K562 (cell line): ENCODE results near the gene MRGPRF. TPM values are rescaled to one million over a fixed set of nuclear protein-coding genes. Genes with fewer than 3 reads are reported as not detected.

Experiments used
- ATAC-seq: fragments of 200-7000 bp; cut with Tn5 transposase; 3 replicates; pipeline ENCODE4 v1.9.1; 2020; ENCODE audit warnings: moderate library complexity
- BruUV-seq: library from RNA; stranded (reverse); fragments of 400-500 nt; replicated peaks from 2 replicates; lab custom pipeline; 2021; lab: Mats Ljungman, UMichigan
- CTCF ChIA-PET: fragments of 300-600 bp; formaldehyde crosslinking; extraction: SDS; loops from one replicate; lab custom pipeline; 2021; ENCODE audit warnings: low intra/inter-chr PET ratio; lab: Yijun Ruan, JAX
- POLR2A ChIA-PET: fragments of 300-600, 350-650 bp; sonication (Branson Sonifier 250); formaldehyde crosslinking; extraction: SDS; loops from one replicate; lab custom pipeline; 2021; ENCODE audit warnings: antibody characterized with exemption, inconsistent platforms; lab: Yijun Ruan, JAX
- DNase-seq, 4 experiments: peaks; one replicate each; pipeline versions ENCODE4 v3.0.0 to v3.0.0-alpha.2; 2011 to 2018; ENCODE audit warnings: low spot score in 3 of 4, mixed read lengths in 3 of 4; ENCODE audit errors: extremely low read depth in 1 of 4
- FAIRE-seq: peaks from 2 replicates; lab custom pipeline; 2011; peaks lifted over from hg19 to GRCh38; lab: Jason Lieb, UNC
- H2AFZ ChIP-seq: 2 replicates; pipeline ENCODE4 v1.6.0; 2011; ENCODE audit warnings: low read depth, low read length, control low read depth, inconsistent platforms
- H3K27ac ChIP-seq: fragments of 200-600 bp; 3 replicates; pipeline ENCODE4 v1.8.0; 2011; ENCODE audit warnings: low read depth, mild to moderate bottlenecking, control low read depth, inconsistent platforms, low read length, moderate library complexity, mixed read lengths; ENCODE audit errors: extremely low read depth
- H3K27me3 ChIP-seq, 2 experiments: fragments of 300-600 bp in 1 of 2; 2 replicates in 1 of 2; 3 replicates in 1 of 2; pipeline versions ENCODE4 v1.6.0 to v1.8.0; 2011; ENCODE audit warnings: inconsistent platforms in 2 of 2, low read length in 2 of 2, mild to moderate bottlenecking in 1 of 2, mixed read lengths in 1 of 2, moderate library complexity in 1 of 2; ENCODE audit not compliant: control insufficient read depth in 2 of 2, insufficient read depth in 2 of 2
- H3K36me3 ChIP-seq: fragments of 300-600 bp; 3 replicates; pipeline ENCODE4 v1.8.0; 2011; ENCODE audit warnings: mild to moderate bottlenecking, low read length, inconsistent platforms; ENCODE audit not compliant: control insufficient read depth, insufficient read depth
- H3K4me1 ChIP-seq, 2 experiments: fragments of 200-600 bp in 1 of 2; replicated peaks in 1 of 2; 2 replicates in 1 of 2; 3 replicates in 1 of 2; pipeline versions ENCODE4 v1.5.1 to v1.8.0; 2011; ENCODE audit warnings: inconsistent platforms in 2 of 2, low read length in 2 of 2, mild to moderate bottlenecking in 1 of 2, mixed read lengths in 1 of 2, moderate library complexity in 1 of 2; ENCODE audit not compliant: control insufficient read depth in 2 of 2, insufficient read depth in 2 of 2
- H3K4me2 ChIP-seq: 2 replicates; pipeline ENCODE4 v1.6.1; 2011; ENCODE audit warnings: low read length, control low read depth, inconsistent platforms, mixed read lengths; ENCODE audit not compliant: insufficient read depth
- H3K4me3 ChIP-seq: fragments of 200-600 bp; sonication (generic), shearing (Covaris generic); 2 replicates; pipeline ENCODE4 v1.5.1; 2016; ENCODE audit warnings: control low read depth, inconsistent platforms
- H3K79me2 ChIP-seq: fragments of 200-600 bp; 3 replicates; pipeline ENCODE4 v1.8.0; 2011; ENCODE audit warnings: low read length, inconsistent platforms; ENCODE audit not compliant: control insufficient read depth, insufficient read depth
- H3K9ac ChIP-seq, 2 experiments: 2 replicates each; pipeline versions ENCODE4 v1.6.0 to v1.6.1; 2011; ENCODE audit warnings: low read depth in 2 of 2, low read length in 2 of 2, control low read depth in 1 of 2, inconsistent platforms in 1 of 2, mild to moderate bottlenecking in 1 of 2, mixed read lengths in 1 of 2; ENCODE audit not compliant: insufficient read depth in 1 of 2
- H3K9me1 ChIP-seq: one replicate; pipeline ENCODE4 v1.6.0; 2011; ENCODE audit warnings: inconsistent platforms, mild to moderate bottlenecking, low read length, moderate library complexity; ENCODE audit not compliant: control insufficient read depth, insufficient read depth
- H3K9me3 ChIP-seq: replicated peaks from 2 replicates; pipeline ENCODE4 v1.5.1; 2011; ENCODE audit warnings: low read depth, low read length, inconsistent platforms; ENCODE audit not compliant: control insufficient read depth, insufficient read depth
- H4K20me1 ChIP-seq: replicated peaks from 2 replicates; pipeline ENCODE4 v1.6.1; 2011; ENCODE audit warnings: low read length, inconsistent platforms, mixed read lengths; ENCODE audit not compliant: control insufficient read depth, insufficient read depth
- ADNP ChIP-seq: fragments of 200-800 bp; sonication (Bioruptor generic); IDR thresholded peaks from 2 replicates; pipeline ENCODE4 v1.6.1; 2016; ENCODE audit warnings: missing genetic modification characterization, missing compliant biosample characterization
- BRD9 ChIP-seq: fragments of 450-650 bp; IDR thresholded peaks from 2 replicates; pipeline ENCODE4 v1.6.1; 2018; ENCODE audit warnings: low read depth; ENCODE audit not compliant: partially characterized antibody
- DMBX1 ChIP-seq: fragments of 250-450 bp; sonication (Bioruptor Pico); IDR thresholded peaks from 2 replicates; pipeline ENCODE4 v1.8.0; 2022; ENCODE audit warnings: inconsistent platforms, mild to moderate bottlenecking, moderate library complexity, borderline replicate concordance
- ZNF583 ChIP-seq: fragments of 250-450 bp; sonication (Bioruptor Pico); IDR thresholded peaks from 2 replicates; pipeline ENCODE4 v1.4.0; 2020
- WGBS: fragments of 100-300 bp; shearing (Covaris generic); methylation state at CpG from one replicate; pipeline ENCODE4 v1.1.6; 2016; ENCODE audit warnings: low coverage, mixed read lengths; ENCODE audit not compliant: insufficient coverage; ENCODE audit errors: missing lambda C conversion rate; 5-methylcytosine and 5-hydroxymethylcytosine counted together
- in situ Hi-C: fragments of 300-500 bp; cut with MboI; formaldehyde crosslinking; loops from 4 replicates; pipeline ENCODE4 v1.15.0; 2018; ENCODE audit warnings: inconsistent platforms, mixed read lengths
- intact Hi-C: fragments of 100-400 bp; cut with micrococcal nuclease; formaldehyde crosslinking; loops from 2 replicates; pipeline ENCODE4 v1.14.2; 2022
- polyA plus RNA-seq, 8 experiments: library from polyadenylated mRNA; depleted of rRNA in 4 of 8; stranded (reverse) in 5 of 8; unstranded in 3 of 8; fragments of >200 nt; fragmentation: Nextera tagmentation in 2 of 8; fragmentation: Illumina TruSeq in 1 of 8; extraction: Ambion mirVana in 2 of 8; extraction: Trizol in 1 of 8; gene quantifications; 2 replicates each; pipeline versions ENCODE4 v1.2.1 to v1.2.3, GENCODE V29; 2011 to 2014; ENCODE audit warnings: inconsistent platforms in 1 of 8, missing spikeins in 1 of 8
- total RNA-seq, 7 experiments: library from RNA; depleted of rRNA in 6 of 7; stranded (reverse); fragments of >200 nt in 6 of 7; fragmentation: Illumina TruSeq in 2 of 7; extraction: Trizol in 2 of 7; gene quantifications; 2 replicates each; pipeline versions ENCODE4 v1.2.1 to v1.2.3, GENCODE V29; 2011 to 2021; ENCODE audit warnings: low replicate concordance in 1 of 7
- TF ChIP-seq, protein P1 (sequence below): fragments of 450-650 bp; IDR thresholded peaks from 2 replicates; pipeline ENCODE4 v1.6.1; 2017; ENCODE audit warnings: antibody characterized with exemption
- TF ChIP-seq, protein P2 (sequence below), 2 experiments: fragments of 450-650 bp; IDR thresholded peaks; 2 replicates each; pipeline ENCODE4 v1.6.1; 2016; ENCODE audit warnings: mild to moderate bottlenecking in 2 of 2, borderline replicate concordance in 1 of 2, low read depth in 1 of 2, moderate library complexity in 1 of 2
- TF ChIP-seq, protein P3 (sequence below): fragments of 450-650 bp; formaldehyde crosslinking; IDR thresholded peaks from 2 replicates; pipeline ENCODE4 v1.4.0; 2020; ENCODE audit warnings: mild to moderate bottlenecking

The MRGPRF gene
- total and polyA plus RNA-seq, 9 of the 15 experiments (the other 6 are each of a cell fraction or from before 2014, with no cell fraction given) = not detected

DNA sequence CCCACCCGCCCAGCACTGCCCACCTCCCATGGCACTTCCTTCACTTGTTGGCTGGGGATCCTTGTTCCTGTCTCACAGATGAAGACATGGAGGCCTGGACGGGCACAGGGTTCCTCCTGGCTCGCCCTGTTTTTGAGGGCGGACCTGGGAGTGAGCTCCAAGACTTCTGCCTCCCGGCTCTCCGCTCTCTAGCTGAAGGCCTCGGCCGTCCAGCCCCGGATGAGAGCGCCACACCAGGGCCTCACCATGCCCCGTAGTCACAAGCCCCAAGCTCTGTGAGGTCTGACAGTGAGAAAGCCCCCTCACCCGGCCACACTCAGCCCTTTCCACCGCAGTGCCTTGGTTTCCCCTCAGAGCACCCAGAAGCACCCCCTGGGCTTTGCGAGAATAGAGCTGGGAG is 44.8 kb upstream of the MRGPRF start:
- H3K4me2 ChIP-seq = no peak overlapping the region
- FAIRE-seq = no peak
- TF ChIP-seq DMBX1 (CRISPR knock-in tag) (no peak), BRD9 (no peak), ADNP (tag) (no peak), ZNF583 (CRISPR knock-in tag) (no peak)
- TF ChIP-seq, protein P1, sequence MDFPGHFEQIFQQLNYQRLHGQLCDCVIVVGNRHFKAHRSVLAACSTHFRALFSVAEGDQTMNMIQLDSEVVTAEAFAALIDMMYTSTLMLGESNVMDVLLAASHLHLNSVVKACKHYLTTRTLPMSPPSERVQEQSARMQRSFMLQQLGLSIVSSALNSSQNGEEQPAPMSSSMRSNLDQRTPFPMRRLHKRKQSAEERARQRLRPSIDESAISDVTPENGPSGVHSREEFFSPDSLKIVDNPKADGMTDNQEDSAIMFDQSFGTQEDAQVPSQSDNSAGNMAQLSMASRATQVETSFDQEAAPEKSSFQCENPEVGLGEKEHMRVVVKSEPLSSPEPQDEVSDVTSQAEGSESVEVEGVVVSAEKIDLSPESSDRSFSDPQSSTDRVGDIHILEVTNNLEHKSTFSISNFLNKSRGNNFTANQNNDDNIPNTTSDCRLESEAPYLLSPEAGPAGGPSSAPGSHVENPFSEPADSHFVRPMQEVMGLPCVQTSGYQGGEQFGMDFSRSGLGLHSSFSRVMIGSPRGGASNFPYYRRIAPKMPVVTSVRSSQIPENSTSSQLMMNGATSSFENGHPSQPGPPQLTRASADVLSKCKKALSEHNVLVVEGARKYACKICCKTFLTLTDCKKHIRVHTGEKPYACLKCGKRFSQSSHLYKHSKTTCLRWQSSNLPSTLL = no peak
- TF ChIP-seq, protein P2, sequence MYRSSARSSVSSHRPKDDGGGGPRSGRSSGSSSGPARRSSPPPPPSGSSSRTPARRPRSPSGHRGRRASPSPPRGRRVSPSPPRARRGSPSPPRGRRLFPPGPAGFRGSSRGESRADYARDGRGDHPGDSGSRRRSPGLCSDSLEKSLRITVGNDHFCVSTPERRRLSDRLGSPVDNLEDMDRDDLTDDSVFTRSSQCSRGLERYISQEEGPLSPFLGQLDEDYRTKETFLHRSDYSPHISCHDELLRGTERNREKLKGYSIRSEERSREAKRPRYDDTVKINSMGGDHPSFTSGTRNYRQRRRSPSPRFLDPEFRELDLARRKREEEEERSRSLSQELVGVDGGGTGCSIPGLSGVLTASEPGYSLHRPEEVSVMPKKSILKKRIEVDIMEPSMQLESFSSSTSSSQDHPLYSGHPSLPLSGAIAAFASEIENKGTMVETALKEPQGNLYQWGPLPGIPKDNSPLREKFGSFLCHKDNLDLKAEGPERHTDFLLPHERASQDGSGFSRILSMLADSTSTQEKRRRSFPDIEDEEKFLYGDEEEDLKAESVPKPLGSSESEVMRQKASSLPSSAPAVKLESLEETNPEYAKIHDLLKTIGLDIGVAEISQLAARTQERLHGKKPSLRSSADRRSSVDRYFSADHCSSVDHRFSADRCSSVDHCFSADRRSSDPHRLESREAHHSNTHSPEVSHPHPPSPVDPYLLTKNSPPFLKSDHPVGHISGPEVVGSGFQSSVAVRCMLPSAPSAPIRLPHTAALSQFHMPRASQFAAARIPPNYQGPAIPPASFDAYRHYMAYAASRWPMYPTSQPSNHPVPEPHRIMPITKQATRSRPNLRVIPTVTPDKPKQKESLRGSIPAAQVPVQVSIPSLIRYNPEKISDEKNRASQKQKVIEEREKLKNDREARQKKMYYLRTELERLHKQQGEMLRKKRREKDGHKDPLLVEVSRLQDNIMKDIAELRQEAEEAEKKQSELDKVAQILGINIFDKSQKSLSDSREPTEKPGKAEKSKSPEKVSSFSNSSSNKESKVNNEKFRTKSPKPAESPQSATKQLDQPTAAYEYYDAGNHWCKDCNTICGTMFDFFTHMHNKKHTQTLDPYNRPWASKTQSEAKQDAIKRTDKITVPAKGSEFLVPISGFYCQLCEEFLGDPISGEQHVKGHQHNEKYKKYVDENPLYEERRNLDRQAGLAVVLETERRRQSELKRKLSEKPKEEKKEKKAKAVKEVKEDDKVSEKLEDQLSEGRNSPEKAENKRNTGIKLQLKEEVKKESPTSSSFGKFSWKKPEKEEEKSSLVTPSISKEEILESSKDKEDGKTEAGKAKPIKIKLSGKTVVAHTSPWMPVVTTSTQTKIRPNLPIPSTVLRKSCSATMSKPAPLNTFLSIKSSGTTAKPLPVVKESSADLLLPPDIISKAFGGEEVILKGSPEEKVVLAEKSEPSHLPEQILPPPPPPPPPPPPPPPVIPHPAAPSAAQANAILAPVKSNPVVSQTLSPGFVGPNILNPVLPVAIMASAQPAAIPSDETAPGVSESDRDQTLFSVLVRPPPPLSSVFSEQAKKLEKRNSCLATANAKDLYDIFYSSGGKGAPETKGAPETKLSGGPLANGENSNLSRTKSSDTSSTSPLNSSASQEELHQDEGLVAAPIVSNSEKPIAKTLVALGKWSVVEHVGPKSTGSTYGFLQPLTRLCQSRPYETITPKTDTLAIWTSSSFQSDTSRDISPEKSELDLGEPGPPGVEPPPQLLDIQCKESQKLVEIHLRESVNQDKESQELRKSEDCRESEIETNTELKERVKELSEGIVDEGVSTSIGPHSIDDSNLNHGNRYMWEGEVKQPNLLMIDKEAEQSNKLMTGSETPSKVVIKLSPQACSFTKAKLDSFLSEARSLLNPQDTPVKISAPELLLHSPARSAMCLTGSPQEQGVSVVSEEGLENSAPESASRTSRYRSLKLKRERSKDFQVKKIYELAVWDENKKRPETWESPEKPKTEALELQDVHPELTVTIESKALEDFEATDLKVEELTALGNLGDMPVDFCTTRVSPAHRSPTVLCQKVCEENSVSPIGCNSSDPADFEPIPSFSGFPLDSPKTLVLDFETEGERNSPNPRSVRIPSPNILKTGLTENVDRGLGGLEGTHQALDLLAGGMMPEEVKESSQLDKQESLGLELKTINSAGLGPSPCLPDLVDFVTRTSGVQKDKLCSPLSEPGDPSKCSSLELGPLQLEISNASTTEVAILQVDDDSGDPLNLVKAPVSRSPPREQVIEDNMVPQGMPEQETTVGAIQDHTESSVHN (IDR thresholded peaks at IDR 0.05; ENCODE audit: borderline replicate concordance in 1 of 2, low read depth in 1 of 2) = no peak
- TF ChIP-seq, protein P3, sequence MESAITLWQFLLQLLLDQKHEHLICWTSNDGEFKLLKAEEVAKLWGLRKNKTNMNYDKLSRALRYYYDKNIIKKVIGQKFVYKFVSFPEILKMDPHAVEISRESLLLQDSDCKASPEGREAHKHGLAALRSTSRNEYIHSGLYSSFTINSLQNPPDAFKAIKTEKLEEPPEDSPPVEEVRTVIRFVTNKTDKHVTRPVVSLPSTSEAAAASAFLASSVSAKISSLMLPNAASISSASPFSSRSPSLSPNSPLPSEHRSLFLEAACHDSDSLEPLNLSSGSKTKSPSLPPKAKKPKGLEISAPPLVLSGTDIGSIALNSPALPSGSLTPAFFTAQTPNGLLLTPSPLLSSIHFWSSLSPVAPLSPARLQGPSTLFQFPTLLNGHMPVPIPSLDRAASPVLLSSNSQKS (CRISPR knock-in tag) = no peak
- TF ChIP-seq, all 486 proteins: peak for 0
- H3K27me3 ChIP-seq = no peaks in the 10 kb centered on the region
- 82% methylated on average over 14 of the region's 14 CpGs for WGBS
- no peaks in the 10 kb centered on the region; the same call in 2 of the 3 replicates for H3K36me3 ChIP-seq
- no peak overlapping the region for H3K9ac ChIP-seq
- no peak for DNase-seq
- no peaks in the 10 kb centered on the region for H3K9me3 ChIP-seq
- CTCF ChIA-PET = no interaction called here
- peaks cover 9% of the 10 kb centered on the region; the same call in 1 of the 2 replicates for H4K20me1 ChIP-seq
- BruUV-seq = no TSS peak
- no peak overlapping the region for H3K27ac ChIP-seq
- H3K79me2 ChIP-seq = no peaks in the 10 kb centered on the region
- ATAC-seq = no peak
- H3K4me3 ChIP-seq = no peak overlapping the region
- intact Hi-C loops = no loop called here
- no peak overlapping the region for H2AFZ ChIP-seq
- no peaks in the 10 kb centered on the region for H3K9me1 ChIP-seq
- peaks cover 0 to 22% of the 10 kb centered on the region in 2 experiments; a peak in 2 of 5 replicates for H3K4me1 ChIP-seq
- in situ Hi-C loops = no loop called here
- POLR2A ChIA-PET = interaction anchor here (0.7 to 1.1 kb wide), 2 partner anchors 15 to 831 kb away, joined by 3 to 4 read pairs; no protein-coding TSS in a partner anchor
